Tibial nerve (tissue), 4 donors: ENCODE measurements around the gene CLSTN1.

Source experiments
- CTCF ChIP-seq, 5 experiments: fragments of 200-600 bp in 3 of 5; fragments of 450-650 bp in 2 of 5; sonication (generic) in 3 of 5; IDR thresholded peaks; one replicate each; pipeline ENCODE4 v1.5.1; 2016 to 2019; ENCODE audit warnings: antibody characterized with exemption in 5 of 5, mild to moderate bottlenecking in 3 of 5, moderate library complexity in 2 of 5
- EP300 ChIP-seq, 2 donors: sonication (generic); formaldehyde crosslinking; IDR thresholded peaks; one replicate each; pipeline ENCODE4 v1.6.1; 2017; ENCODE audit warnings: antibody characterized with exemption in 2 of 2, mild to moderate bottlenecking in 1 of 2
- POLR2A ChIP-seq, 2 donors: fragments of 450-650 bp; IDR thresholded peaks; one replicate each; pipeline ENCODE4 v1.6.1; 2017; ENCODE audit warnings: antibody characterized with exemption in 2 of 2, mild to moderate bottlenecking in 2 of 2, moderate library complexity in 2 of 2

DNA sequence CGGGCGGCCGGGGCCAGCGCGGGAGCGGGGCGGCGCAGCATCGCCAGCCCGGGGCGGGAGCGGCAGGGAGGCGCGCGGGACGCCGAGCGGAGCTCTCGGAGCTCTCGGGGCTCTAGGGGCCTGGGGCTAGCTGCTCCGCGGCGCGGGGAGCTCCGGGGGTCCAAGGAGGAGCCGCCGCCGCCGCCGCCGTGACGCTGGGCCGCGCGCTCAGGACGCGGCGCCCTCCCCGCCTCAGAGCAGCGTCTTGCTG lies 147 bp downstream of the CLSTN1 start:
- TF ChIP-seq CTCF (IDR thresholded peaks at IDR 0.05) (no peak), EP300 (IDR thresholded peaks at IDR 0.05) (no peak), POLR2A (IDR thresholded peaks at IDR 0.05) (peak; percentile 24 to 59)
